GM18858 (cell line): Measurements from ENCODE around the gene WEE2.

Experiments used
- ATAC-seq: cut with Tn5 transposase; IDR thresholded peaks from one replicate; pipeline ENCODE4 v1.9.1; 2021; ENCODE audit not compliant: unreplicated experiment

The WEE2 gene

DNA sequence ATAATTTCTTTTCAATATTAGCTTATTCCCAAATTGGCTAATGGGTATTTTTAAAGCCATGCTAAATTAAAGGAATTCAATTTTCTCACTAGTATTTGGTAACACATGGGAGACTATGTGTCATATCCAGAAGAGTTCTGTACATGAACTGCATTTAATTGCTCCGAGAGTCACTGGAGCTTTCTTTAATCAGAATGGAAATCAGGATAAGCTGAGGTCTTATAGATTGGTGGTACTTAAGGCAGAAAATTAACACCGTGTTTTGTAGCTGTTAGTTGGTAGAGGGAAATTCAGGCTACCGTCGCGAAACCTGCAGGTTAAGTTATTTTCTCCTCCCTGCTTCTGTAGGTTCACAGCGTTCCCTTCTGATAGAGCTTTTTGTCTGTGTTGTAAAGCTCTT lies at the start of gene WEE2:
TSS of gene WEE2 (plus strand) at position 3 of the 400 bp plus-strand sequence. CDS start 406 bp downstream, outside the sequence.
- ATAC-seq, result no peak

DNA sequence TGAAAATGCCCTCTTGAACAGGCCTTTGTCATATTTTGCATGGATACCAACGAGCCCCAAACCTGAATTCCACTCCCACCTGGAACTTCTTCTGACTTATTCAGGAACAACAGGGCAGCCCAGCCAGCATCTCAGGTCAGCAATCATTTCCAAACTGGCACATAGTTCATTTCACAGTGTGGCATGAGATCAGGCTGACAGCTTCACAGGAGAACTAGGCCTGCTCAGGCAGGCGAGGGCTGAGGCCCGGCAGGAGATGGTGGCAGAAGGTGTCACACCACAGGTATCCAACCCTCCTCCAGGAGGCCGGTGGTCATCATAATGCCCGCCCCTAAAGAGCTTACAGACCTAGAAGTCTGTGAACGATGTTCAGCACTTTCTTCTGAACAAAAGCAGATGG lies 48.7 kb upstream of the WEE2 start:
- ATAC-seq, result no peak

DNA sequence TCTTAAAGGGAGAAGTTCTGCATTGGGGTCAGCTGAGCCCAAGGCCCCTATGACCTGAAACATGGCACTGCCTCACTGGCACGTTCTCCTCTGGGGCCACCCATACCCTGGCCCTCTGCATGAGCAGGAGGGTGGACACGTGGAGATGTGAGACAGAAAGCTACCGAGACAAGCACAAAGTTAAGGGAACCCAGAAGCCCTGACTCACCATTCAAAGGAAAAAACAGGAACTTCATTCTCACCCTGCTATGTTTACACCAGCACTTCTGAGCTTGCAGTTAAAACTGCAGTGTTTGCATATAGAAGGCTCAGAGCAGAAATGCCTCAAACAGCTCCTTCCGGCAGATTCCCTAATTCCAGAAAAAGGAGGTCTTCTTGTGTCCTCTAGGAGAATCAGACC lies 47.9 kb upstream of the WEE2 start:
- ATAC-seq, result no peak

DNA sequence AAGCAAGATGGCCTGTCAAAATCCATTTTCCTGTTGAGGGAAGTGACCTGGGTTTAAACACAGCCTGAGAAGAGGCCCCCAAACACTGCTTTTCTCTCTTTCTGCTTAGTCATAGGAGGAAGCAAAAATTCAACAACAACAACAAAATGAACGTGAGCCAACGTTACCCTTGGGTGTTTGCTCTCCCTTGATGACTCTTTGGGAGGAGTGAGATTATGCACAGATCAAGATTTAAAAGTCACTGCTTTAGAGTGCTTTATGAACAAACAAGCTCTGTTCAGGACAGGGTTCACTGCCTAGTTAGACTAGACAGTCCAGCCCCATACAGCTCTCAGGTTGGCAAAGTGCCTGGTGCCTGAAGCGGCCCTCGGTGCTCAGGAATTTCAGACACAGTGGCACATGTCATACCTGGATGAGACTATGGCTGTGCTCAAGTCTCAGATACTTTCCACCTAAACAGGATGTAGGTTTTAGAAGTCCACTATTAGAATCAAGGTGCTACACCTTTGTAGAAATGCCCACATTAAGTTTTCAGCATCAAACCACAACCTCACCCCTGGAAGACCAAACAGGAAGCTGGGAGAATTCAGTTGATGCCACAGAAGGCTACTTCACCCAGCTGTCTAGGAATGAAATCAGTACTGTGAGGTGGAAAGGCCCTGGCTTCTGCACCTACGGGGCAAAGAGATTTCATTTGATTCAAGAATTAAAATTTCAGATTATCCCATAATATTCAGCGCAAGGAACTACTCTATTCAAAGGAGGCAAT lies 44.9 kb upstream of the WEE2 start:
- ATAC-seq, result no peak

DNA sequence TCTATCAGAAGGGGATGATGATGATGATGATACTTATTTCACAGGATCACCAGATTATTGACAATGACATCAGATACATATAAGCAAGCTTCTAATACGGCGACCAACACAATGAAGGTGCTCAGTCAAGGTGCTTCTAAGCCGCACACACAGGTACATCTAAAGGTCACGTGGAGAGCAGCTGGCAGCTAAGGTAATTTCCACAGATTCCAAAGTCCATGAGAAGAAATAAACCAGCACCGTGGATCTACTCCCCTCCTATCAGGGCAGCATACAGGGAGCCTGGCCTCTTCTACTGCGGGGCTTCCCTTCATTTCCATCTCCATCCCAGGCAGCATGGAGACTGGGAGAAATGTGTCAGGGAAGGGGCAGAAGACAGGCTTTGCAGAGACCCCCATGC lies 43.7 kb upstream of the WEE2 start:
- no peak for ATAC-seq

DNA sequence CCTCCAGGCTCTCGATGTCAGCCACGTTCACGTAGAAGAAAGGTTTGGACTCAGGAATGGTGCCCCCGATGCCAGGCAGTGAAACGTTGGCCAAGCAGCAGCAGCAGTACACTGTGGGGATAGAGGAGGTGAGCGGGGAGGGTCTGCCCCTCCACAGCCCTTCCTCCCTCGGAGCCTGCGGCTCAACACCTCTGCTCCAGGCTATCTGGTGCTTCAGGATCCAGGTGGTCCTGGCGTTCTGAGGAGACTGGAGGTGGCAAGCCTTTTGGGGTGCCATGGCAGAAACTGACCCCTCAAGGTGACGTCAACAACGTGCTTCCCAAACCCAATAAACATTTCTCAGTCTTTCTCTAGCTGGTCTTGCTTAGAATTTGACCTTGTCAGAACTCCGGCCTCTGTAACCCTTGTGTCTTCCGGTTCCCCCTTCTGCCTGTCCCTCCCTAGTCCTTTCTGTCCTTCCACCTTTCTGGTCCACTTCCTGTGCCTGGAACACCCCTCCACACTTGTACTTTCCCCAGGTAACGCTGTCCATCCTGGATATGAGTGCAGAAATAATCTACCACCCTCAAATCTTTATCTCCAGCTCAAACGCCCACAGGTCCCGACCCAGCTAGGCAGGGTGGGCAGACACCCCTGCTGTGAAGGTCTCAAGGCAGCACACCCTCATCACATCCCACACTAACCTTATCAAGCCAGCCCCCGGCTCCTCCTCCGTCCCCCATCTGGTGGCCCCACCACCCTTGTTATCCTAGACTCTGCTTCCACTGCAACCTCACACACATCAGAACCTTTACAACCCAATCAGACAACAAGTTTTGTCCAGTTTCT lies 42.7 kb upstream of the WEE2 start:
- no peak for ATAC-seq

DNA sequence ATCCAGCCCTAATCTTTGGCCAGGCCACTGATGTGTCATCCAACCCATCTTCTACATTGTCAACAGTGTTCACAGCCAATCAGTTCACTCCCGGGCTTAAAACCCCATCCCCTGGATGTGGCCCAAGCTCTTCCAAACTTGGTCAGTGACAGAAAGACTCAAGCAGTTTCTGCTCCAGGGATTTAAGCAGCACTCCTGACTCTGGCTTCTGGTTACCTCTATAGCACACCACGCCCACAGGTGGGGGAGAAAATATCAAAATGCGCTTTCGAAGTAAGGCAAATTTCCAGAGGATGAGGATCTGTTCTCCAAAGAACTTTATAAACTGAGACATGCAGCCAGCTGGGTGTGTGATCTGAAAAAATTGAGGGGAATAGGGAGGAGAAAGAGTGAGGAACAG lies 42.1 kb upstream of the WEE2 start:
- ATAC-seq, result no peak

DNA sequence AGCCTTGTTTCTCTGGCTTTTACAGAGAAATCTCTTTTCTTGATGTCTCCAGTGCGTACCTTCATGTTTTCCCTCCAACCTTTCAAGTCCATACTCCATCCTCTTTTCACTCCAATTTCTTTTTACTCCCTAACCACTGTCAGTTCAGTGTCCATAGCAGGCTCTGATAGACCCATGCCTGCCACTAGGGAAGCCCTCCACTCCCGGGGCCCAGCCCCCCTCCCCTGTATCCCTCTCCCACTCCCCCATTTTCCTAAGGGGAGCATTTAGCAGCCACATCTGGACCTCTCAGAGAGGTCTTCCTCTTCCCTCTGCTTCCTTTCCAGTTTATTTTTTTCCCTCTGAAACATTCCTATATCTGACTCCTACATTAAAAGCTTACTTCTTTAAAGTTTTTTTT lies 39.3 kb upstream of the WEE2 start:
- no peak for ATAC-seq

DNA sequence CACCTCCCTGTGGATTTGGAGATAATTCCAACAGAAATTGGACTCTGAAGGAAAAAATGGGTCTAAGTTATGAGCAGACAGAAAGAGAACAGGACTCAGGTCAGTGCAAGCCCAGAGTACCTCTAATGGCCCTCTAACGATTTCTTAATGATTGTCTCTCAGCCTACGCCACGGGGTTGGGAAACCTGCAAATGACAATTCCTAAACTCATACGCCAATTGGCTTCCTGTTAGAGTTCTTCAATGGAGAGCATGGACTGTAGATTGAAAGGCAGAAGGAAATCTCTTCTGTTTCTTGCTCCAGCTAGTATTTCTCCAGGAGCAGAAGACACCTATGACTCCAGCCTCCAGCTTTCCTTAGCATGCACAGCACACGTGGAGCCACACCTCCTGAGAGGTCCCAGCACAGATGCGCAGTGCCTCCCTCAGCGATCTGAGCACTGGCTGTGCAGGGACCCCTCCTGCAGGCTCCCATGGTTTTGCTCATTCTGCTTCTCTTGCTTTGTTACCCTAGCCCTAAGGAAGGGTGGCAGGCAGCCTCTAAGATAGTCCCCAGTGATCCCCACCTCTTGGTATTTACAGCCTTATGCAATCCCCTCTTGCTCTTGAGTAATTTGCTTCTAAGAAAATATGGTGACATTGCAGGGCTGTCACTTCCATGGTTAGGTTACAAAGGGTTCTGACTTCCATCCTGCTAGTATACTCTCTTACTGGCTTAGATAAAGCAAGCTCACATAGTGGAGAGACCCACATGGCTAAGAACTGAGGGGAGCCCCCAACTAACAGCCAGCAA lies 36.3 kb upstream of the WEE2 start:
- no peak for ATAC-seq

DNA sequence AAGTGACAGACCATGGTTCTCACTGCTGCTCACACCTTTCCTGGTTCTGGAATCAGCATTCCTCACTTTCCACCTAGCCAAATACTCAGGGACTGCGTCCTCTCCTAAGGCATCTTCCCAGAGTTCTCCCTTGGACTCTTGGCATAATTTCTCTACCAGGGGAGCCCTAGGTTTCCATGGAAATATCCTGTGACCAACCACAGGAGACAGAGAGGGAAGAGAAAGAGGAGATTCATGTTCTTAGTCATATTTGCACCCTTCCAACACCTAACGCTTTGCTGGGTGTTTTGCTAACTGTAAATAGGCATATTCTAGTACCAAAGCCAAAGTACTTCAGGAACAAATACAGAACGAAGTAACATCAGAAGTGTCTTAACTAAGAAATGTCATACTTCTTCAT lies 34.8 kb upstream of the WEE2 start:
- no peak for ATAC-seq

DNA sequence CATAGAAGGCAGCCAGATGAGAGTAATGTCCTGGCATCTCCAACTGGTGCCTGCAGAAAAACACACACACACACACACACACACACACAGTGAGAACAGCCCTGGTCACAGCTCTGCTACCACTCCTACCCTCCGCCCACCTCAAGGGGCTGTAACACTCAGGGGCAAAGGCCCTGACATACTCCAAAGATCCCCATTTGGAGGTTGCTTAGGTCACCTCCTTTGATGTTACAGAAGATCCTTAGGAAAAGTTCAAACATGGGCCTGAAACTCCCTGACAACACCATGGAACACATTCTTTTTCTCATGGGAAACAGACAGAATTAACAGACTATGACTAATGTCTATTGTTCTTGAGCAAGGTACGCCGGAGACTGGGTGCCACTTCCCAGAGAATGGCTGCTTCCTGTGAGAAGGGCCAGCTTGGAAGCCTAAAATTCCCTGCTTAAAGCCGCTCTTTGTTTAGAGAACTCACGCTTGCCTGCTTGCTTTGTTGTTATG lies 33.9 kb upstream of the WEE2 start:
- ATAC-seq, result no peak

DNA sequence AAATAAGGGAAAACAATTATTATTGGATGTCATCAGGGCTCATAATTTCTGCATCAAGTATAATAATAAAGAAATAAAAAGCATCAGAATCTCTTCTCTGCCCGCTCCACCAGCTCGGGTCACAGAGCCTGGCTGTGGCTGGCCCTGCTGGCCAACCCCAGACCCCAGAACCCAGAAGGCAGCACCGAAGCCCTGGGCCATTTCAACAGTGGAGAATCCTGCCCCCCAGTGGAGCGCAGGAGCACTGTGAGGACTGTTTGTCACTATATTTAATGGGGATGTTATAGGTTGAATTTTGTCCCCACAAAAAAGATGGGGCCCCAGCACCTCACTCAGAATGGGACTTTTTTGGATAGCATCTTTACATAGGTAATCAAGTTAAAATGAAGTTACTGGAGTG lies 33.5 kb upstream of the WEE2 start:
- ATAC-seq, result no peak

DNA sequence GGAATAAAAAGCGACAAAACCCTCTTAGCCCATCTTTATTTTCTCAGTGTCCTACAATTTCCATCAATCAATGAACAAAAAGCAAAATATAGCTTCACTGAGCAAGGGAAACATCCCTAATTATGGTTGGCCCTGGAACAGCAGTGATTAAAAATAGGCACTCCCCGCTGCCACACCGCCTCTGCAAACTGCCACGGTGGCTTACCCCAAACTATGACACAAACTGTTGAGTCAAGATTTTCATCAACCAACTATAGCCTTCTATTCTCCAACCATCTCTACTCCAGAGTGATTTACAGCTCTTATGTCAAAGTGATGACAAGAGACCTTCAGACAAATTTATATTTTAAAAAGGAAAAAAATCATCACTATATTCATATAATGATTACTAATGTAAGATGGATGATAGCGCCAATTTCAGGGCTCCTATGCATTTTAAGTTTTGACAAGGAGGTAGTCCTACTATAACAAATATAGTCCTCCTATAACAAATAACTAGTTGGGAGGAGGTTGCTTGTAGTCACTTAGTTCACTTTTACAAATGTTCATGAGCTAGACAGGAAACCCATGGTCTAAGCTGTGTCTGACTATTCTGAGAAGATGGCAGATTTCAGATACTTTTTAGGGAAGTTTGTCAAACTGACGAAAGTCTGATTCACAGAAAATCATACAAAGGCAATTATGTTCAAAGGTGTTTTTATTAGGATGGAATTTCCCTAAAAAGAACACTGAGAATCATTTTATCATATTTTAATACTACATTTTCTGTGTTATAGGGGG lies 32.5 kb upstream of the WEE2 start:
- no peak for ATAC-seq

DNA sequence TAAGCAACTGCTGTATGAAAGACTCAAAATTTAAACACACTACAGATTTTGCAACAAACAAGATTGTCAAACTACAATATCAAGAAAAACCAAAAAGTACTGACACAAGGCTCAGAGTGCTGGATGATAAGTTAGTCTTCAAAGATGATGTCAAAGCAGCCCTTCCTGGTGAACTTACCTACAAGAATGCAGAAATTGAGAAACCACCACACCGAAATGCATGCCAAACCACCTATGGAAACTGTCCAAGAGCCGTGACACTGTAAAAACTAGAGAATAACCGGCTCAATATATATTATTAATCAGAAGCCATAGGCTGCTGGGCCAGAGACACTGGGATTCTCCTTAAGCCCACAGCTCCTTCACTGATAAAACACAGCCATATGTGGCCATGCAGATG lies 31.5 kb upstream of the WEE2 start:
- no peak for ATAC-seq

DNA sequence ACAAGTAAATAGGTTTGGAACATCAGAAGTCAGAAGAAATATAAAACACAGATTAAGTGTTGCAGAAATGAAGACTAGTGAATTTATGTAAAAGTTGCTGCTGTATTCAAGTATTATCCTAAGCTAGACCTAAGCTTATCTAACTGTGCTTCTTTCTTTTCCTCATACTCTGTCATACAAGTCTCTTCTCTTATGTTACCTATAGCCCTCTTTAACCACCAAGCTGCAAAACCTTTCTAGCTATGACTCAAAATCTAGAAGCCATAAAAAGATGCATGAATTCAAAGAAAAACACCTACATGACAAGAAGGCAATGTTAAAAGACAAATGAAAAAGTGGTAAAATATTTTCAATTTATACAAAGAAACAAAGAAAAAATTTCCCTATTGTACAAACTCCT lies 29.1 kb upstream of the WEE2 start:
- ATAC-seq, result peak; percentile 80

DNA sequence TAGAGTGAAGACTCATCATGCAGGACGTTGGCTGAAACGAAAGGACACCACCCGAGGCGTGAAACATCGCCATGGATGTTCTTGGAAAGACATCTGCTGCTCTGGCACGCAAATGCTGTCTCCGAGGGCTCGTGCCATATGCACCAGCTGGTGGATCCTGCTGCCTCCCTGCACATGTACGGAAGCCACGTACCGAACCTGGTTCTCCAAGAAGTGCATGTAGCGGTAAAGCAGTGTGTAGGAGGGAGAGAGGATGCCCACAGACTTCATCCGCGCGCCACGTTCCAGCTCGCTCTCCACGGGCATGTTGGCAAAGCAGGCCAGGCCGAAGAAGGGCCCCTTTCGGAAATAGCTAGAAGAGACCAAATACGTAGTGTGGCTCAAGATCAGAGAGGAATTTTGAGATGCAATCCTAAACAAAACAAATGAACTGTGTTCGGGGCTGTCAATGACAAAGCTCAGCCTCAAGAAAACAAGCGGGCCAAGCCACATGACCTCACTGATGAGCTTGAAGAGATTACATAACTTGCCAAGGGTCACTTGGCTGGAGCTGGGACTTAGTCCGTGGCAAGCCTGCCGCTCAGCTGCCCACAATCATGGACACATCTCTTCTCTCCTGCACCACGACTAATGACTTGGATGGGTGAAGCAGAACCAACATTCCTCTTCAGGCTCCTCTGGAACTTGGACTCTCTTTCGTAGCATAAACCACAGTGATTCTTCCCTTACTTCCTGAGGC lies 22.7 kb upstream of the WEE2 start:
- ATAC-seq, result no peak

DNA sequence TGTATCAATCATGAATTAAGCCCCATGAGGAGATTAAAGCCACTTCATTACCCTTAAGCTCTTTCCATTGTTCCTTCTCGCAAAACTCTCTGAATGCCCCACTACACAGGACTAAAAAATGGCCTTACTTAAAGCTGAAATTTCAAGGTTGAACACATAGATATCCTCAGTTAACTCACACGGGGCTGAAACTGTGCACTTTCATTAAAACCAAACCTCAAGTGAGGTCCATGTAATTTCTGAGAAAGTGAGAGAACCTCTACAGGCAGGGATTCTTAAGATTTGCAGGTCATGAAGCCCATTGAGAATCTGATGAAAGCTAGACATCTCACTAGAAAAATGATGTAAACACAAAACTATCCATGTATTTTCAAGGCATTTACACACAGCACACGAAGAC lies 22.1 kb upstream of the WEE2 start:
- no peak for ATAC-seq

DNA sequence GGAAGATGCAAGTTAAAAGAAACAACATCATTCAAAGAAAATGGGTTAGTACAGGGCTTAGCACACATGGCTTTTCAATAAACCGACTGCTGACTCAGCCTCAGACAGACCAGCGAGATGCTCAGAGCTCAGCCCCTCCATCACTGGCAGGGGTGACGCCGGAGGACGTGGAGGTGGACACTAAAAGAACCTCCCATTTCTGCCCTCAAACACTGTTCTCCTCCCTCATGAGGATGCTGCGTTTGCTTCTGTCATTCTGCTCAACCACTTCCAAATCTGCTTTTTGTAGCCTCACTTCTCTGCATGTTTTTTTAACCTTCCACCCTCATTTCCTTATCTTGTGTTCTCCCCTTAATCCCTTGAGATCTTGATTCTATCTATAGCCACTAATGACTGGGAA lies 21.5 kb upstream of the WEE2 start:
- ATAC-seq, result no peak

DNA sequence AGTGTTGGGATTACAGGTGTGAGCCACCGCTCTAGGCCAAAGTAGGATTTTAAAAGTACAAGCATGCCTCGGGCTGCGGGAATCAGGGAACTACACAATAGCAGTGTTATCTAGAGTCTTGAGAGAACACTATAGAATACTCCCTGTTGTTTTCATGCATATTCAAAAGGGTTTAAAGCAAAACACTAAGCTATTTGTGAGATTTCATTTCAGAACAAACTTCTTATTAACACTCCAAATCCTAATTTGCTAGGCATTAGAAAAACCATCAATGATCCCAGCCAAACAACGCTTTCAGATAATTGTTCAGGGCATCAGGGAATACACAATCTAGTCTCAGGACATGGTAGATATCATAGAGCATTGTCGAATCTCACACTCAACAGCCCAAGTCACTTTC lies 20.1 kb upstream of the WEE2 start:
- no peak for ATAC-seq
